ENCODE measurements around the gene AP1S1.

DNA sequence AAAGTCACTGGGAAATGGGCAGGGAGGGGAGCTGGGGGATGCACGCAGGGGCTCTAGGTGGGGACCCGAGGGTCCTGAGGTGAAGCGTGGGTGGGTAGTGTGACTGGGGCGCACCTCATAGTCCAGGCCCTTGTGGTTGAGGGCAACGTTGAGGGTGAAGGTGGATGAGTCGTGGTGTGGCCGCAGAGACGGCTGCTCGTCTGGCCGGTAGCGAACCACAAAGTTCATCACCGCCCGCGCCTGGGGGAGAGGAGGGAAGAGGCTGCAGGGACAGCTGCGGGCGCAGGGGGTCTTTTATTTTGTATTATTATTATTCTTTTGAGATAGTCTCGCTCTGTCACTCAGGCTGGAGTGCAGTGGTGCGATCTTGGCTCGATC lies 52.4 kb downstream of the AP1S1 start:
- TF ChIP-seq CTCF (IDR thresholded peaks at IDR 0.05) (no peak), EP300 (IDR thresholded peaks at IDR 0.05) (no peak), POLR2A (IDR thresholded peaks at IDR 0.05) (no peak), POLR2AphosphoS5 (IDR thresholded peaks at IDR 0.05) (no peak)

Measured in upper lobe of left lung (tissue), 4 donors.